GM18907 (cell line): Measurements from ENCODE around the gene SND1.

Experiments
- ATAC-seq: cut with Tn5 transposase; IDR thresholded peaks from one replicate; pipeline ENCODE4 v1.9.1; 2021; ENCODE audit warnings: mild to moderate bottlenecking, moderate library complexity; ENCODE audit not compliant: unreplicated experiment

The SND1 gene

DNA sequence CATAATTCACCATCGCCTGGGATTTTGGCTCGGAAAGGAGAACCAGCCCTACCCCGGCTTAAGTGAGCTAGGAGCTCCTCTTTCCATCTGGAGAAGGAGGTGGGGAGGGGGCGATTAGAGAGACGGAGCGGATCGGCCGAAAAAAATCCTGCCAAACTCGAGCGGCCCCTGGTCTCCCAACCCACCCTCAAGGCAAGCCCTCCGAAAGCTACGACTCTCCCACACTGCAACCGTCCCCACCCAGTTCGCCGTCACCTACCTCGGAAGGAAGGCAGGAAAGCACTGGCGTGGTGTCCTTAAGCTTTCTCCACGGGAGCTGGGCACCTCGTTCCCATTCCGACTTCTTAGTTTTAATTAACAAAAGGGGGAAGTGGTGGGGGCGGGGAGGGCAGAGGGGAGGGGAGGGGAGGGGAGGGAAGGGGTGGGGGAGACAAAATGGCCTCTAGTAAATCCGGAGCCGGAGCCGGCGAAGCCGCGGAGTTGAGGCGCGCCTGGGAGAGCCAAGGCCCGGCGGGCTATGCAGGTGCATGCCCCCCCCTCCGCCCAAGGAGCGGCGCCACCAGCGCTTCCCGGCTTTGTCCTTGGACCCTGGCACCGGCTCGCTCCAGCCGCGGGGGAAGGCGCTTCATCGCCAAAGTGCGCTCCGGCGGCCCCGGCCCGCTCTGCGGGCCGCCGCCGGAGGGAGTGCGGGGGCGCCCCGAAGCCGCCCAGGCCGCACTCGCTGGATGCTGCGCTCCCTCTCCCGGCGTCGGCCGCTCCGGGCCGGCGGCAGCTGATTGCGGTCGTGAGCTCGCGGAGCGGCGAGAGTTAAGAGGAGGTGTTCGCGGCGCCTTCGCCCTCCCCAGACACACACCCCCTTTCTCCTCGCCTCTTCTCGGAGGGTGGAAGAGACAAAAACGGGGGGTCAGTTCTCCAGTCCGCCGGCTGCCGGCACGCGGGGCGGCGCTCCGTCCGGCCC, 378.9 kb downstream of the SND1 start, which contains the start of gene LRRC4:
TSS of gene LRRC4 (minus strand) at position 784 of the 958 bp plus-strand sequence. CDS start 797 bp downstream, outside the sequence.
- peak; percentile 45 for ATAC-seq

DNA sequence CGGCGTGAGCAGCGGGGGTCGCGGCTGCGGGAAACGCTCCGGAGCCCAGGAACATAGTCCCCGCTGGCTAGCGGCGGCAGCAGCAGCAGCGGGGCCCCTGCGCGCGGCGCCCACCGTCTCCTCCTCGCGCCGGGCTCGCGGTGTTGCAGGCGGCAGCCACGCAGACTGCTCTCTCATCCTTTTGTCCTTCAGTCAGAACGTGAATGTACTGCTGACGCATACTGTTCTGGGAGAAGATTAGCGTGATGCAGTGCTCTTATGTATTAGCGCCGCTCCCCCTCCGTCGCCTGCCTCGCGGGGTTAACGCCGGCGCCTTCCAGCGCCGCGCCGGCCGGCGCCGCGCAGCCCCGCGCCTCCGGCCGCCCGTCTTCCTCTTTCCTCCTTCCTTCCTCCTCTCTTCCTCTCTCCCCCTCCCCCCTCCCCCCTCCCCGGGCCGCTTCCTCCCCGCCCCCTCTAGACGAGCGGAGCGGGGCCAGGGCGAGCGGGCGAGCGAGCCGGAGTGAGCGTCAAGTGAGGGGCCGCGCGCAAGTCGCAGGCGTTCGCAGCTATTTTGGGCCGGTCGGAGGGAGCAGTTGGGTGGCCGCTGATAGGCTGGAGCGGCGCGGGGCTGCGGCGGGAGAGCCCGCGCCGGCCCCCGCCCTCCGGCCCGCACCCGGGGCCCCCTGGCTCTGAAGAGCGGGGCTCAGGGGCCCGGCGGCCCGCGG, 380.1 kb downstream of the SND1 start:
- ATAC-seq: peak; percentile 77

DNA sequence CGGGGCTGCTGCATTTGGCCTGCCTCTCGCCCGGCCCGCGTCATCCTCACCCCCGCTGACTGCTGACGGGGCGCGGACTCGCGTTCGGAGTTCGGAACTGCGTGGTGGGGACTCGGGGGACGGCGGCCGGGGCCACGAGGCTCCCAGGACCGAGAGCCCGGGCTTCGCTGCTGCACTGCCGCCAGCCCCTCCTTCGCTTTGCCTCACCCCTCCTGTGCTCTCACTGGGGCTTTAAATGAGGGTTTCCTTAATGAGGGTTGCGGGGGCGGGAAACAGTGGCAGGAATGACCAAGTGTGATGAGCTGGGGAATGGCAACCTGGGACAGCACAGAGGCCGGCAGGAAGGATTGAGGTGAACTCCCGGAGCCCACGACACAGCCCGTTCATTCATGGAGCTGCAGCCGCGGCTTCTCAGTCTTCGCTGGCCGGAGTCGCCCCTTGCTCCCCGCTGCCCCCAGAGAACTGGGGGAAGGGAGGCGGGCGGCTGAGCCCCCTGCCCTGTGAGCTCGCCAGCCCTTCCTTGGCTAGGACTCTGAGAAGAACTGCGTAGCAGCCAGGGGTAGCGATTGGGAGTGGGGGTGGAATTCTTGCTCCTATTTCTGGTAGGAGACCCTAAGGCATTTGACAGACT, 380.7 kb downstream of the SND1 start:
- no peak for ATAC-seq

DNA sequence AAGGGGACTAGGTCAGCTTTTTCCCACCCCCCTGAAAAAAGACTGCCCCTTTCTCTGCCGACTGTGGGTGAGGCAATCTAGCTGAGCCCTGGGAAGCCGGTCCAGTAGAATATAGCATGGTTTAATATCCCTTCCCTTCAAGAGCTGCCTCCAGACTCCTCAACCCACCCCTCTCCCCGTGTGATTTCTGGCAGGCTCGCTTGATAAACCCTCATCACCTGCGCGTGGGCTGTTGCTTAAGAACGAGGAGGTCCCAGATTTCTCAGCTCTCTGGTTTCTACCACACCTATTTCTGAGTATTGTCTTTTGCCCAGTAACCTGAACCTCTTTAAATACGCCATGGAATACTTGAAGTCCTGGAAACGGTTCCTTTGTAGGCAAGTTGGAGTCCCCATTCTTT, 381.3 kb downstream of the SND1 start:
- no peak for ATAC-seq

DNA sequence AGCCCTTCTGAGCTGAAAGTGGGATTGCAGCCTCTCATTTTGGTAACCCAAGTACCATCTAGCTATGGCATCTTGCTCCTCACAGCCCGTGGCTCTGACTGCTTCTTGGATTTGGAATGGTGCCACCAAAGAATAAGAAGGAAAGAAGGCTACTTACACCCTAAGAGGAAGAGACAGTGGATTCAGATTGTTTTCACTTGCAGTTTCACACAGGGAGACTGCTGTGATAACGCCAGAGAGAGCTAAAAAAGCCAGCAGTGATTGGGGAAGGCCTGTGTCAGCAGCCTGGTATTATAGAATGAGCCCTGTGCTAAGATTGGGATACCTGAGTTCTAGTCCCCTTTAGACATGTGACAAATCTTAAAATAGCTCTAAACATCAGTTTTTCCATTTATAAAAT, 382.8 kb downstream of the SND1 start:
- no peak for ATAC-seq

DNA sequence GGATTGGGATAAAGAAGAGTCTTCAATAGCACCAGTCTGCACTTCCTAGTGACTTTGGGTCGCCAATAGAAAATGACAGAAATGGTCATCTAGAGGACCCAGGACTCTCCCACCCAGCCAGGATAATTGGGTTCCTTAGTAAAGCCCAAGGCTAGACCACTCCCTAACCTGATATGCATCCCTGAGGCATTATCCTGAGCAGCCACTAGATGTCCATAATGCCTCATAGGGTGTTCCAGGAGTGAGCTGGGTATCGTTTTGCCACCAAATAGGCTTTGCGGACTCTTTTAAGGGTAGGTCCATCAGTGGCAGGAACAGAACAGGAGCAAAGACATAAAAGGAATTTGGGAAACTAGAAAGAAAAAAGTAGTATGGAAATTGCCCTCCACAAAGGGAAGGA, 383.7 kb downstream of the SND1 start:
- ATAC-seq: no peak

DNA sequence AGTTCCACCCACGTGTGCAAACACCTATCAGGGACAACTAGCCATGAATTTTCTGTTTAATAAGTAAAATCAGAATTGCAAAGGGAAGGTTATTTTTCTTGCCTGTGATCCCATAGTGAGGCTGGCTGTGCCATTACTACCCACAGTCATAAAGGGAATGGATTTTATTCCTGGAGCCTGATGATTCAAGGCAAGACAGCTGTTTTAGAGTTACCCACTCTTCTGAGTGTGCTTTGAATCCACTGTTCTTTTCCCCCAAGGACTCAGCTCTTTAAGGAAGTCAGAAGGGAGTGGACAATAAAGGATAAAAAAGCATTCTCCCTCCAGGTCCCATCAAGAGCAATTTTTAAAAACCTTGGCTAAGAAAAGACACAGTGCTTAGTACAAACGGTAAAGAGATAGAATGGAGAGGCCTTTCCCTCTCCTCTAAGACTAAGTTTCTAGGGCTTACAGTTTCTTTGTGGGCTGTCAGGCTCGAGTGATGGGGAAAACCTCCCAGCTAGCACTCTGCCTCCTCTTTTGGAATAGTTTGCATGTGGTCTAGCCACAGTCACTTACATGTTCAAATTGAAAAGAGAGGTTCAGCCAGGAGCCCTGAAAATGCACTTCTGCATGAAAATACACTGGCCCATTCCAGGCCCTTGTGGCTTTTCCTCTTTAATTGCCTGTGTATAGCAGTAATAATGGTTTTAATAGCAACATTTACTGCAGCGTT, 384.4 kb downstream of the SND1 start:
- peak; percentile 53 for ATAC-seq

DNA sequence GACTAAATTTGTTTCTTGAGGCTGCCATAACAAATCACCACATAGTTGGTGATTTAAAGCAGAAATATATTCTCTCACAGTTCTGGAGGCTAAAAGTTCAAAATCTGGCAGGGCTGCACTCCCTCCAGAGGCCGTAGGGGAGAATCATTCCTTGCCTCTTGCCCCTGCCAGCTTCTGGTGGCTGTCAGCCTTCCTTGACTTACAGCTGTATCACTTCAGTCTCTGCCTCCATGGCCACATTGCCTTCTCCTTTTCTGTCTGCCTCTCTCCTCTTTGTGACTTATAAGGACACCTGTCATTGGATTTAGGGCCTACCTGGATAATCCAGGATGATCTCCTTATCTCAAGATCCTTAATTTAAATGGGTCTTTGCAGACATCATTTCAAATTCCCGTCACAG, 385.1 kb downstream of the SND1 start:
- peak; percentile 9 for ATAC-seq

DNA sequence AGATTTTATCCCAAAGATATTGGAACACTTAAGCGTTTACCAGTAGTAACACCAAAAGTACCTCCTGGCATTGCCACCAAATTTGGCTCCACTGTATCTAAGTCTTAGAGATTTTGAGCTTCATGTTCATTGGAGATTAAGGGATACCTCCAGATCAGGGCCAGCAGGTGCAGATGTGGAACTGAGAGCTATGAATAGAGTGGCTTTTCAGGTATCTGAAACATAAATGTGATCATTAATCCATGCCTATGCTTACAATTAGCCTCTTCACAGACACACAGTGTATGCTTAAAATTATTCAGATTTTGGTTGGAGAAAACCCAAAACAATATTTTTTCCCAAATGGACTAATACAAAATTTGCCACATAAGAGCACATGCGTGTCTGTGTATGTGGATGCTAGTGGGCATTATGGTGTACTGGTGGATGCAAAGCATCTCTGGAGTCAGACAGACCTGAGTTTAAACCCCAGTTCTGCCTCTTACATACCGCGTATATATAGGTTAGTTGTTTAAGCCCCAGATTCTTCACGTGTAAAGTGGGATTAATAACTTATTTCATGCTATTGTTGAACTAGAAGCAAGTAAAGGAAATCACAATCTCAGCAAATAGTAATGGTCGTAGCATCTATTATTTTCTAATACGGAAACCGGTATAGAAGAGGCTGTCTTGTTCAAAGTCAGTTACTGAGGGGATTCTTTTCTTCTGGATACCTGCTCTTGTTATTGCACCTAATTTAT, 386.1 kb downstream of the SND1 start:
- ATAC-seq: peak; percentile 37

DNA sequence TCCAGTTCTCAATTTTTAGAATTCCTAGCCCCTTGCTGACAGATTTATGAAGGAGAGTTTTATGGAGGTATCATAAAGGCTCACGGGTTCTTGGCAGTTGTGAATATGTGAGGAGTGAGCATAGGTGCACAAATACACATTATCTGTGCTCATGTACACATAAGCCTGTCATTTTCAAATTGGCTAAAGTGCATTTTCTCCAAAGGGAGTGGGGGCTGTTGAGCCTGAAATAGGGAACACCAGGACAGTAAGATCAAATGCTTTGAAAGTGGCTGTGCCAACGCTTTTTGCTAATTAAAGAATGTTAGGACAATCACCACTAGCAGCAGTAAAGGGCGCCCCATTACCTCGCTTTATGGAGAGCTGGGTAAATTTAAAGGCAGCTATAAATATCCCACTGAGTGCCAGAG, 387.6 kb downstream of the SND1 start:
- no peak for ATAC-seq

DNA sequence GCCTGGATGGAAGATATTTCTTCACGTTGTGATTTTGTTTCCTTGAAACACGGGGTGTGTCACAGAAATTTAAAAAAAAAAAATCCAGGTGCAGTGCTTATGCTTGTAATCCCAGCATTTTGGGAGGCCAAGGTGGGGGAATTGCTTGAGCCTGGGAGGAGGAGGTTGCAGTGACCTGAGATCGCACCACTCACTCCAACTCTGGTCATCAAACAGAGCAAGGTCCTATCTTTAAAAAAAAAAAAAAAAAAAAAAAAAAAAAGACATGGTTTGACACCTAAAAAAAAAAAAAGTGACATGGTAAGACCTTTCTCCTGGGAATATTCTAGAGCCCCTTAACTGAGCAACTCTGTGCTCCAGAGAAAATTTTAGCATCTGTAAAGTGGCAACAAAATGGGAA, 388.2 kb downstream of the SND1 start:
- no peak for ATAC-seq

DNA sequence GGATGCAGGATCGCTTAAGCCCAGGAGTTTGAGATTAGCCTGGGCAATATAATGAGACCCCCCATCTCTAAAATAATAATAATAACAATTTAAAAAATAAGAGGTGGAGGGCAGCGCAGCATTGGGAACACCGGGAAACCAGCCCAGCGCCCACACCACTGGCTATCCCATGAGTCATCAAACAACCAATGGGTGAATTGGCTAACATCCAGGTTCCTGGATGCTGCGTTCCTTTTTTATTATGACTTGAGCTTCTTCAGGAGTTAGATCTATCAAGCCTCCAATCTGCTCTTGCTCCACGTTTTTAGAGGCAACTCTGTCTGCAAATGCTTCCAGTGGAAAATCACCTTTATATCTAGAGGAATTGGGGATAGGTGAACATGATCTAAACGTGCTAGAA, 389.2 kb downstream of the SND1 start:
- ATAC-seq: no peak

DNA sequence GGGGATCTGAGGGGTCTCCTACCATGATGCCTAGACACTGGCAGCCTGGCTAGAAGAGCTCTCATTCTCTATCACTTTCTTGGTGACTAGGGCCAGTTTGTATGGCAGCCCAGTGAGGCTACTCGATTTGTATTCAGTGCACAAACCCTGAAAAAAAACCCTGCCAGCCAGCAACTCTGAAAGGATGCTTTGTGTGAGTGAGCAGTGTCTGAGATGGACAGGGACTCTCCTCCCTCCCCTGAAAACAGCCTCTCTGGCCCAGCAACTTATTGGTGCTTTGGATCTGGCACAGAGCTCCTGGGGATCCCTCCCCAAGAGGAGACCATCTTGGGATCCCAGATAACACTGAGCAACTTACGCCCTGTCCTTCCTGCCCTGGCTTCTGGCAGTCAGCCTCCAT, 390.0 kb downstream of the SND1 start:
- ATAC-seq: no peak

DNA sequence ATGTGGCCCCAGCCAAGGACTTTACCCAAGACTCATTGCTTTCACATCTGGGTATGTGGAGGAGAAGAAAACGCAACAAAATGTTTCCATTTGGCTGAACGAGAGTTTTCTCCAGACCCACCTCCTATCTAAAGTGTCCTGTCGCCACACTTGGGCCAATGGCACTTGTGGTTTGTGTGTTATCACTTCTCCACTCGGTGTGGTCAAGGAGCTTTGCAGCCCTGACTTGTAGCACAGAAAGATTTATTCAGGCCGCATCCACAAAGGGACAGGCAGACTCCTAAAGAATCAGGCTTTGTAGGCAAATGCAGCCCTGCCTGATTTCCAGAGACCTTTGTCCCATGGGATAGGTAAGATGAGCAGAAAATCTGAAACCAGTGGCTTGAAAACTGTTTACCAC, 392.1 kb downstream of the SND1 start:
- ATAC-seq: peak; percentile 52

DNA sequence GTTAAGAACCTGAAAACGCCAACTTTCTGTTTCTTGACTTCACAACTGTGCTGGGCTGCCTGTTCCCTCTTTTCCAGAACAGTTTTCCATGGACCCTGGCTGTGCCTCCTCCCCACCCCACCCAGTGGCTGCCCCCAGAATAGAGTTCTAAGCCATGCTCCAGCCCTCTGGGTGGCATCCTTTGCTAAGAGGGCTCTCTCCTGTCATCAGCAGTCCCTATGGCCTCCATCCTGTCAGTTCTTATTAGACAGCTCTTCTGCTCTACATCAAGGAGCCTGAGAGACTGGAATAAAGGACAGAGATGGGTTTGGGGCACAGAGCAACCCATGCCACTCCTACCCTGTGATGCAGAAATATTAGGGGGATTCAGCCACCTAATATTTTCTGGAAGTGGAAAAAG, 393.2 kb downstream of the SND1 start:
- no peak for ATAC-seq

DNA sequence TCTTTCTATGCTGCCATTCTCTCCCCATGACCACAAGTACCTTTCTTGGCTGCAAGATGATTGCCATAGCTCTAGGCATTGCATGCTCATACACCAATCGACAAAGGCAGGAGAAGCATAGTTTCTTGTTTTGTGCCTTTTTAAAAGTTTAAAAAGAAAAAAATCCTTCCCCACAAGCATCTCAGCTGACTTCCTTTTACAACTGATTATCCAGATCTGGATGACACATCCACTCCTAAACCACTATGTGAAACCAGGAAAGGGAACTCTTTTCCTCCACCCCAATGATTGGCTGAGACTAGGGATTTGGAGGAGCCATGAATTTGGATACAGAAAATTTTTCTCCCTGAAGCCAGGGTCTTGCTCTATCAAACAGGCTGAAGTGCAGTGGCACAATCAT, 393.8 kb downstream of the SND1 start:
- no peak for ATAC-seq

DNA sequence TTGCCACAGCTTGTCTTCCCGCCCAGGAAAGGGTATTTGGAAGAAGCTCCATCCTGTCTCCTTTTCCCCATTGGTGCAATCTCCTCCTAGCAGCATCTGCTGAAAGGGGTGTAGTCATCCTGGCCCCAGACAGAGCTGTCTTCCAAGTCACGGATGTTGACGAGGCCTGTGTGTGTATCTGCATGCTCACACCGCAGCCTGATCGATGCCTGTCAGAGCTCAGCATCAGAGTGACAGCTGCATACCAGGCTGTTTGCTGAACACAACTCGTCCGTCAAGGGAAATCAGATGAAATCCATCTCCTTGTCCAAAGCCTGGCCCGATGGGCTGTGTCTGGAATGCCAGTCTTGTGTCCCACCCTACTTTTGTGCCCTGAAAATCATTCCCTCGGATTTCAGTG, 400.4 kb downstream of the SND1 start:
- ATAC-seq: no peak

DNA sequence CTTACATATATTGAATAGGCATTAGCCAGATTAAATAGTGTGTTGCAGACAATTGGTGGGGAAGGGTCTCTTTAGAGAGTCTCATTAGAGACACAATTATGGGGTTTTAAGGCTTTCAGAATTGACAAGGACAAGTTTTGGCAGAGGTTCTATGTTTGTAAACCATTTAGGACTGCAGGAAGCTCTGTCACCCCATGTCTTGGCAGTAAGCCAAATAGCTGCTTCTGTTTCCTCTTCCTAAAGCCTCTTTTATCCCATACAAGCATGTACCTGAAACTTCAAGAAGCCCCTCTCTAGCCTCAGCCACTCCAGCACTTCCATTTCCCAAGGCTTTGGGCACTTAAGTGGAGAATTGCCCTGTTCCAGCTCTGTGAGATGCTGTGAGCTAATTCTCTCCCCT, 401.0 kb downstream of the SND1 start:
- no peak for ATAC-seq

DNA sequence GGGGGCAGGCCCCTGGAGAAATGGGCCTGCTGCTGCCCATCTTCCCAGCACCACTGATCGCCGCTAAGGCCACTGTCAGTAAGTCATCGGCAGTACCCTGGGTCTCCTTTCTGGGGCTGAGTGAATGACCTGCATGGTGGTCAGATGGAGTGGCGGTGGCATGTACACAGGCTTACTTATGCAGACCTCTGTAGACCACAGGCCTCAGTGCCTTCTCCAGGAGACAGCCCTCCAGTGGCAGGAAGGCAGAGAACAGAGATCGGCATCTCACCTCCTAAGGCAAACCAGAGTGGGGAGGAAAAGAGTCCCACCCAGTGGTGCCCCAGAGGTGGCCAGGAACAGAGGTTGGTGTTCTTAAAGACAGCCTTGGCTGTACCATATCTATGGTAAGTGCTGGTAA, 402.0 kb downstream of the SND1 start:
- no peak for ATAC-seq

DNA sequence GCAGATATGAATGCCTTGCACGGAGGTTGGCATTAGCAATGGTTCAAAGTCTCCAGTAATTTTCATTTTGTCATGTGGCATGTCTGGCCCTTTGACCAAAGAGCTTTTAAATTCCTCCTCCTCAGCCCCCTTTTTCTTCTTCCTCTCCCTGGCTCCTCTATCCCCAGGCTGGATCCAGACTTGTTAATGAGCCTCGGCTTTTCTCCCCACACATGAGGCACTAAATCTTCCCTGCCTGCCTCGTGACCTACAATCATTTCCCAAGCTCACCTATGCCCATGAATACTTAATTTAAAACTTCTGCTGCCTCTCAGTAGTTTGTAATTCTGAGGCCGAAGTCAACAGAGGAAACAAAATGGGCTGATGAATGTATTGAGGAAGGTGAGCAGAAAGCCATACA, 402.5 kb downstream of the SND1 start:
- ATAC-seq: no peak
